ENCODE measurements around the gene TSPY1. TPM values are rescaled to one million over a fixed set of nuclear protein-coding genes. Genes with fewer than 3 reads are reported as not detected.
"Not testable (repeated sequence)": the region's sequence is repeated elsewhere in the genome, so short reads cannot be mapped to it uniquely, and the experiment has no call there.

Gene TSPY1
- total RNA-seq (not detected in 2 replicates), polyA plus RNA-seq (not detected in 2 replicates)

GRCh38 chrY:9466655-9467054 lies at the start of gene TSPY1:
TSS of gene TSPY1 (plus strand) at chrY:9466955. CDS start at chrY:9467001, 46 bp downstream.
- not testable (repeated sequence) for H3K9me3 ChIP-seq (ENCODE audit: low read depth); H3K36me3 ChIP-seq; H3K27me3 ChIP-seq

GRCh38 chrY:9486967-9487366 lies 20.2 kb downstream of the TSPY1 start, which contains the start of gene TSPY9:
TSS of gene TSPY9 (plus strand) at chrY:9487267. CDS start at chrY:9487313, 46 bp downstream.
- not testable (repeated sequence) for DNase-seq (ENCODE audit: low read depth in 1 of 2, low spot score in 1 of 2); H3K4me1 ChIP-seq (ENCODE audit: low read depth); H3K27me3 ChIP-seq; H3K36me3 ChIP-seq; H3K27ac ChIP-seq; H3K4me3 ChIP-seq; H3K9me3 ChIP-seq (ENCODE audit: low read depth)

More at GRCh38 chrY:9466655-9467054, at the start of gene TSPY1:
- not testable (repeated sequence) for H3K4me1 ChIP-seq (ENCODE audit: low read depth); H3K4me3 ChIP-seq; H3K27ac ChIP-seq; DNase-seq (ENCODE audit: low read depth in 1 of 2, low spot score in 1 of 2)

- not testable (repeated sequence) for H3K4me3 ChIP-seq; H3K27me3 ChIP-seq; H3K27ac ChIP-seq; H3K4me1 ChIP-seq (ENCODE audit: low read depth); DNase-seq (ENCODE audit: low read depth in 1 of 2, low spot score in 1 of 2); H3K9me3 ChIP-seq (ENCODE audit: low read depth); H3K36me3 ChIP-seq
Observed at GRCh38 chrY:9504396-9504795, 37.6 kb downstream of the TSPY1 start.

GRCh38 chrY:9516287-9516686 lies 49.5 kb downstream of the TSPY1 start:
- H3K27ac ChIP-seq; H3K27me3 ChIP-seq; H3K4me1 ChIP-seq (ENCODE audit: low read depth): not testable (repeated sequence)

More at GRCh38 chrY:9516287-9516686, 49.5 kb downstream of the TSPY1 start:
- not testable (repeated sequence) for H3K9me3 ChIP-seq (ENCODE audit: low read depth); H3K4me3 ChIP-seq; DNase-seq (ENCODE audit: low read depth in 1 of 2, low spot score in 1 of 2); H3K36me3 ChIP-seq

Other genes starting within 250 kb of the TSPY1 start
- gene TSPY4, start 129.5 kb upstream of the TSPY1 start, total RNA-seq, result not detected in 2 replicates
- not detected in 2 replicates for gene TSPY4, start 129.5 kb upstream of the TSPY1 start, polyA plus RNA-seq
- not detected in 2 replicates for gene TSPY8, start 109.2 kb upstream of the TSPY1 start, total RNA-seq
- gene TSPY8, start 109.2 kb upstream of the TSPY1 start, polyA plus RNA-seq, result not detected in 2 replicates
- gene TSPY3, start 68.5 kb upstream of the TSPY1 start, total RNA-seq, result not detected in 2 replicates
- not detected in 2 replicates for gene TSPY3, start 68.5 kb upstream of the TSPY1 start, polyA plus RNA-seq
- gene TSPY9, start 20.3 kb downstream of the TSPY1 start, total RNA-seq, result not detected in 2 replicates
- not detected in 2 replicates for gene TSPY9, start 20.3 kb downstream of the TSPY1 start, polyA plus RNA-seq
- gene TSPY10, start 60.9 kb downstream of the TSPY1 start, total RNA-seq, result not detected in 2 replicates
- not detected in 2 replicates for gene TSPY10, start 60.9 kb downstream of the TSPY1 start, polyA plus RNA-seq

All from cardiac muscle cell (in vitro differentiated cells and primary cell).